A549 (cell line): ENCODE results near the gene ZNF578.
"Not testable (repeated sequence)": the region's sequence is repeated elsewhere in the genome, so short reads cannot be mapped to it uniquely, and the experiment has no call there.

Source experiments
- ATOH8 ChIP-seq: fragments of 250-450 bp; sonication (Bioruptor Pico); IDR thresholded peaks from 2 replicates; pipeline ENCODE4 v1.5.0; 2020; ENCODE audit warnings: low read depth, mild to moderate bottlenecking, moderate library complexity
- CTCF ChIP-seq: fragments of >200 bp; sonication (Bioruptor Twin); formaldehyde crosslinking; IDR thresholded peaks from 3 replicates; pipeline ENCODE4 v1.5.1; 2016
- EHF ChIP-seq: fragments of 250-450 bp; sonication (Bioruptor Pico); IDR thresholded peaks from 2 replicates; pipeline ENCODE4 v1.5.0; 2020; ENCODE audit warnings: mild to moderate bottlenecking
- EP300 ChIP-seq, 2 experiments: fragments of >200 bp; sonication (Bioruptor Twin); formaldehyde crosslinking; IDR thresholded peaks; 2 replicates in 1 of 2; 3 replicates in 1 of 2; pipeline ENCODE4 v1.6.1; 2016 to 2017
- ESRRA ChIP-seq: fragments of 150-350 bp; IDR thresholded peaks from 2 replicates; pipeline ENCODE4 v1.6.1; 2014; ENCODE audit warnings: mild to moderate bottlenecking, low read length, borderline replicate concordance

GRCh38 chr19:52485064-52485463, 31.7 kb downstream of the ZNF578 start:
- not testable (repeated sequence) for TF ChIP-seq ESRRA; ATOH8 (CRISPR knock-in tag); CTCF; EP300 (IDR thresholded peaks at IDR 0.05); EHF (CRISPR knock-in tag)
